ENCODE results near the gene DTNBP1.

DNA sequence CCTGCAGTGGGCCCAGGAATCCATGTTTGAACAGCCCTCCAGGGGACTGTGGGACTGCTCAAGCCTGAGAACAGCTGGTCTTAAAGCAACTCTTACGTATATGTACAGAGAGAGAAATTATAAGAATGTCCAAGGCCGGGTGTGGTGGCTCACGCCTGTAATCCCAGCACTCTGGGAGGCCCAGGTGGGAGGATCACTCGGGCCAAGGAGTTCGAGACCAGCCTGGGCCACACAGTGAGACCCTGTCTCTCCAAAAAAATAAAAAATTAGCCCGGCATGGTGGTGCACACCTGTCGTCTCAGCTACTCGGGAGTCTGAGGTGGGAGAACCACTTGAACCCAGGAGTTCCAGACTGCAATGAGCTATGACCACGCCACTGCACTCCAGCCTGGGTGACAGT is 134.0 kb downstream of the DTNBP1 start:
- no peak for TF ChIP-seq ZNF589 (CRISPR knock-in tag; conservative IDR thresholded peaks at IDR 0.05)
- TF ChIP-seq, protein P1, sequence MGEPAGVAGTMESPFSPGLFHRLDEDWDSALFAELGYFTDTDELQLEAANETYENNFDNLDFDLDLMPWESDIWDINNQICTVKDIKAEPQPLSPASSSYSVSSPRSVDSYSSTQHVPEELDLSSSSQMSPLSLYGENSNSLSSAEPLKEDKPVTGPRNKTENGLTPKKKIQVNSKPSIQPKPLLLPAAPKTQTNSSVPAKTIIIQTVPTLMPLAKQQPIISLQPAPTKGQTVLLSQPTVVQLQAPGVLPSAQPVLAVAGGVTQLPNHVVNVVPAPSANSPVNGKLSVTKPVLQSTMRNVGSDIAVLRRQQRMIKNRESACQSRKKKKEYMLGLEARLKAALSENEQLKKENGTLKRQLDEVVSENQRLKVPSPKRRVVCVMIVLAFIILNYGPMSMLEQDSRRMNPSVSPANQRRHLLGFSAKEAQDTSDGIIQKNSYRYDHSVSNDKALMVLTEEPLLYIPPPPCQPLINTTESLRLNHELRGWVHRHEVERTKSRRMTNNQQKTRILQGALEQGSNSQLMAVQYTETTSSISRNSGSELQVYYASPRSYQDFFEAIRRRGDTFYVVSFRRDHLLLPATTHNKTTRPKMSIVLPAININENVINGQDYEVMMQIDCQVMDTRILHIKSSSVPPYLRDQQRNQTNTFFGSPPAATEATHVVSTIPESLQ (CRISPR knock-in tag; conservative IDR thresholded peaks at IDR 0.05): no peak
- no peak for TF ChIP-seq GATAD1 (CRISPR knock-in tag; IDR thresholded peaks at IDR 0.05)
- TF ChIP-seq, protein P2, sequence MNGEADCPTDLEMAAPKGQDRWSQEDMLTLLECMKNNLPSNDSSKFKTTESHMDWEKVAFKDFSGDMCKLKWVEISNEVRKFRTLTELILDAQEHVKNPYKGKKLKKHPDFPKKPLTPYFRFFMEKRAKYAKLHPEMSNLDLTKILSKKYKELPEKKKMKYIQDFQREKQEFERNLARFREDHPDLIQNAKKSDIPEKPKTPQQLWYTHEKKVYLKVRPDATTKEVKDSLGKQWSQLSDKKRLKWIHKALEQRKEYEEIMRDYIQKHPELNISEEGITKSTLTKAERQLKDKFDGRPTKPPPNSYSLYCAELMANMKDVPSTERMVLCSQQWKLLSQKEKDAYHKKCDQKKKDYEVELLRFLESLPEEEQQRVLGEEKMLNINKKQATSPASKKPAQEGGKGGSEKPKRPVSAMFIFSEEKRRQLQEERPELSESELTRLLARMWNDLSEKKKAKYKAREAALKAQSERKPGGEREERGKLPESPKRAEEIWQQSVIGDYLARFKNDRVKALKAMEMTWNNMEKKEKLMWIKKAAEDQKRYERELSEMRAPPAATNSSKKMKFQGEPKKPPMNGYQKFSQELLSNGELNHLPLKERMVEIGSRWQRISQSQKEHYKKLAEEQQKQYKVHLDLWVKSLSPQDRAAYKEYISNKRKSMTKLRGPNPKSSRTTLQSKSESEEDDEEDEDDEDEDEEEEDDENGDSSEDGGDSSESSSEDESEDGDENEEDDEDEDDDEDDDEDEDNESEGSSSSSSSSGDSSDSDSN (CRISPR knock-in tag; IDR thresholded peaks at IDR 0.05): no peak
- no peak for TF ChIP-seq ZNF224 (CRISPR knock-in tag; IDR thresholded peaks at IDR 0.05)
- TF ChIP-seq POLR2AphosphoS5 (IDR thresholded peaks at IDR 0.05; ENCODE audit: low read depth, low read length): no peak
- no peak for TF ChIP-seq DNMT3B (CRISPR knock-in tag; conservative IDR thresholded peaks at IDR 0.05)
- TF ChIP-seq DNMT1 (CRISPR knock-in tag; IDR thresholded peaks at IDR 0.05): no peak
- no peak for TF ChIP-seq ZFP36 (IDR thresholded peaks at IDR 0.05; ENCODE audit: borderline replicate concordance, low read depth, low read length, partially characterized antibody)
- no peak for TF ChIP-seq RXRB (CRISPR knock-in tag; IDR thresholded peaks at IDR 0.05; ENCODE audit: borderline replicate concordance)
- TF ChIP-seq FOXJ3 (CRISPR knock-in tag; IDR thresholded peaks at IDR 0.05; ENCODE audit: borderline replicate concordance): no peak

Measured in HepG2 (cell line).